ENCODE results near the gene PXMP4.

- TF ChIP-seq POLR2AphosphoS5 (IDR thresholded peaks at IDR 0.05) (no peak), POLR2A (IDR thresholded peaks at IDR 0.05) (no peak), CTCF (IDR thresholded peaks at IDR 0.05) (no peak)
Observed at GRCh38 chr20:33654680-33655161, 65.4 kb downstream of the PXMP4 start.

All from gastroesophageal sphincter (tissue), 3 donors.